GM23248 (cell line): ENCODE results near the gene HCFC1R1.

Experiments used
- EZH2 ChIP-seq: fragments of 200-600 bp; sonication (generic); IDR thresholded peaks from 2 replicates; pipeline ENCODE4 v1.6.1; 2018; ENCODE audit warnings: antibody characterized with exemption, mild to moderate bottlenecking; ENCODE audit not compliant: insufficient read depth, poor library complexity, severe bottlenecking
- EZH2phosphoT487 ChIP-seq: fragments of 200-600 bp; sonication (generic); IDR thresholded peaks from 2 replicates; pipeline ENCODE4 v1.6.1; 2018; ENCODE audit warnings: antibody characterized with exemption, moderate library complexity, mild to moderate bottlenecking, low read depth; ENCODE audit not compliant: insufficient read depth

DNA sequence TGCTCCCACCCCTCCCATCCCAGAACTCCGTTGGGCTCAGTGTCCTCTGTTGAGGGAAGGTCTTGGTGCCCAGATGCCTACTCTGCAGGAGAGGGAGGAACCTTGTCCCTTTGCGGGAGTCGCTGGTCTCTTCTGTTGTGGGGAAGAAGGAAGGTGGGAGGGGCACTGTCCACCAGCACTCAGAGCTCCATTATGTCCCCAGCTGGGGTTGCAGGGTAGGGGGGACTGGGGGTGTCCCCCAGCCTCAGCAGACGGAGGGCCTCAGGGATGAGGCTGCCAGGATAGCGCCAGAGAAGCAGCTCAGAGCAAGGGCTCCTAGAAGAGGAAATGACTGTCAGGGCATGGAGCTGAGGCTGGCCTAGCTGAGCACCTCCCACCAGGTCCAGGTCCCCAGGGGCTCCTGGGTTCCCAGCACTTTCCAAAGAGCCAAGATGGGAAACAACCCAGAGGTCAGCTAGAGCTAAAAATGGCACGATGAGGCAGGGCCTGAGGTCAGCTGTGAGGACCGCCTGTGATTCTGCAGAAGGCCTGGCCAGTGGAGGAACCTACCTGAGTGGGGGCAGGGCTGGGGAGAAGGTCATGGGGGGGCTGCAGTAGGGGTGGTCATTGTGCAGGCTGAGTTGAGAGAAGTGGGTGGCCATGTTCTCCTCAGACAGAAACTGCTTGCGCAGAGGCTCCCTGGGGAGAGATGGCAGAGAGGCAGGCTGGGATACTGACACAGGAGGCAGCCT is 893 bp downstream of the HCFC1R1 start:
- TF ChIP-seq EZH2 (no peak), EZH2phosphoT487 (no peak)
